ENCODE results near the gene ADAMTSL5. TPM values are rescaled to one million over a fixed set of nuclear protein-coding genes. Genes with fewer than 3 reads are reported as not detected.
A peak's percentile ranks its signal among the peaks of the same experiment; 100 is the strongest.

Gene ADAMTSL5
- 1 to 10 TPM in 2 of 4 donors, under 1 TPM in 2; 0.27 to 5.1 (median 2.5) TPM for total RNA-seq

GRCh38 chr19:1512671-1513498 lies at the start of gene ADAMTSL5:
ADAMTSL5 (minus strand) TSS chr19:1513019; CDS start chr19:1510943, 2,076 bp downstream.
- Histone ChIP-seq H3K4me1 (peaks cover 0 to 17% of the 10 kb centered on the region in 2 donors), H3K36me3 (no peaks in the 10 kb centered on the region), H3K9me3 (no peaks in the 10 kb centered on the region), H3K27ac (no peak within 1 kb of the TSS), H3K4me3 (replicated peaks in 1 of 3) (peak within 1 kb of the TSS in 1 of 3 donors; percentile 34), H3K27me3 (peaks cover 6% of the 10 kb centered on the region)
- intact Hi-C loops (cut with DNase I), result no loop called here
- 25 to 38% methylated on average over 4 to 6 of the region's 78 CpGs for WGBS, 2 donors
- TF ChIP-seq CTCF (IDR thresholded peaks at IDR 0.05), result no peak
- no peak for TF ChIP-seq POLR2A (IDR thresholded peaks at IDR 0.05)
- DNase-seq, result no peak

- H3K4me1 ChIP-seq, result peaks cover 7 to 8% of the 10 kb centered on the region in 2 donors
- WGBS, 2 donors, result 86 to 94% methylated on average over 9 to 13 of the region's 17 CpGs
Observed at GRCh38 chr19:1561236-1561842, 48.5 kb upstream of the ADAMTSL5 start.

GRCh38 chr19:1560286-1560882 lies 47.6 kb upstream of the ADAMTSL5 start:
- DNase-seq, result no peak
- Histone ChIP-seq H3K4me3 (replicated peaks in 1 of 3) (no peak overlapping the region), H3K36me3 (peaks cover 0 to 3% of the 10 kb centered on the region in 2 donors), H3K27ac (no peak overlapping the region), H3K4me1 (no peaks in the 10 kb centered on the region), H3K9me3 (no peaks in the 10 kb centered on the region), H3K27me3 (no peaks in the 10 kb centered on the region)
- TF ChIP-seq CTCF (IDR thresholded peaks at IDR 0.05), result no peak
- TF ChIP-seq POLR2A (IDR thresholded peaks at IDR 0.05), result no peak
- WGBS, 2 donors, result 71 to 76% methylated on average over 23 to 25 of the region's 25 CpGs
- intact Hi-C loops (cut with DNase I), result no loop called here

More at GRCh38 chr19:1561236-1561842, 48.5 kb upstream of the ADAMTSL5 start:
- intact Hi-C loops (cut with DNase I), result no loop called here
- no peak for DNase-seq
- TF ChIP-seq CTCF (IDR thresholded peaks at IDR 0.05) (no peak), POLR2A (IDR thresholded peaks at IDR 0.05) (no peak)
- Histone ChIP-seq H3K27ac (no peak overlapping the region), H3K9me3 (no peaks in the 10 kb centered on the region), H3K27me3 (no peaks in the 10 kb centered on the region), H3K4me3 (replicated peaks in 1 of 3) (no peak overlapping the region), H3K36me3 (no peaks in the 10 kb centered on the region)

- H3K27me3 ChIP-seq, result no peaks in the 10 kb centered on the region
- H3K36me3 ChIP-seq, result peaks cover 0 to 4% of the 10 kb centered on the region in 2 donors
- no peaks in the 10 kb centered on the region for H3K9me3 ChIP-seq
- intact Hi-C loops (cut with DNase I), result loop anchor here (10.0 kb wide), 1 partner anchor 256 kb away; the partner anchor contains the start of gene ATP8B3
- WGBS, 2 donors, result 81 to 91% methylated on average over 9 to 10 of the region's 12 CpGs
- no peak overlapping the region for H3K27ac ChIP-seq
- no peak overlapping the region for H3K4me3 ChIP-seq (replicated peaks in 1 of 3)
- TF ChIP-seq CTCF (IDR thresholded peaks at IDR 0.05) (no peak), POLR2A (IDR thresholded peaks at IDR 0.05) (no peak)
- H3K4me1 ChIP-seq, result no peaks in the 10 kb centered on the region
- no peak for DNase-seq
Observed at GRCh38 chr19:1558552-1558951, 45.7 kb upstream of the ADAMTSL5 start.
